Adipocyte (in vitro differentiated cells): Measurements from ENCODE around the gene ACAP2.
"Not testable (repeated sequence)": the region's sequence is repeated elsewhere in the genome, so short reads cannot be mapped to it uniquely, and the experiment has no call there.

Experiments
- DNase-seq: peaks from one replicate; pipeline ENCODE4 v3.0.0-alpha.2; 2015; ENCODE audit warnings: low read depth
- H3K27me3 ChIP-seq: replicated peaks from 2 replicates; pipeline ENCODE4 v1.7.0; 2013; ENCODE audit warnings: mild to moderate bottlenecking, low read length, moderate library complexity; ENCODE audit not compliant: control insufficient read depth, insufficient read depth
- H3K36me3 ChIP-seq: 2 replicates; pipeline ENCODE4 v1.7.0; 2013; ENCODE audit warnings: low read length, mild to moderate bottlenecking, moderate library complexity; ENCODE audit not compliant: control insufficient read depth, insufficient read depth, severe bottlenecking
- H3K4me1 ChIP-seq: 2 replicates; pipeline ENCODE4 v1.7.0; 2013; ENCODE audit warnings: mild to moderate bottlenecking, low read length, moderate library complexity; ENCODE audit not compliant: control insufficient read depth, insufficient read depth
- H3K4me3 ChIP-seq: 2 replicates; pipeline ENCODE4 v1.7.0; 2013; ENCODE audit warnings: mild to moderate bottlenecking, low read length, moderate library complexity
- H3K9ac ChIP-seq: 2 replicates; pipeline ENCODE4 v1.7.0; 2013; ENCODE audit warnings: mild to moderate bottlenecking, low read length, moderate library complexity
- H3K9me3 ChIP-seq: 2 replicates; pipeline ENCODE4 v1.7.0; 2013; ENCODE audit warnings: mild to moderate bottlenecking, low read length, moderate library complexity; ENCODE audit not compliant: control insufficient read depth

The ACAP2 gene

DNA sequence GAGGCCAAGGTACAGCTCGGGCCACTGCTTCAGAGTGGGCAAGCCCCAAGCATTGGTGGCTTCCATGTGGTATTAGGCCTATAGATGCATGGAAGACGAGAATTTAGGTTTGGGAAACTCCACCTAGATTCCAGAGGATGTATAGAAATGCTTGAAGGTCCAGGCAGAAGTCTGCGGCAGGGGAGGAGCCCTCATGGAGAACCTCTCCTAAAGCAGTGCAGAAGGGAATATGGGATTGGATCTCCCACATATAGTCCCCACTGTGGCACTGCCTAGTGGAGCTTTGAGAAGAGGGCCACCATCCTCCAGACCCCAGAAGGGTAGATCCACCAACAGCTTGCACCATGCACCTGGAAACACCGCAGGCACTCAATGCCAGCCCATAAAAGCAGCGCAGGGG is 123.8 kb downstream of the ACAP2 start:
- H3K9me3 ChIP-seq: no peaks in the 10 kb centered on the region
- H3K36me3 ChIP-seq: peaks cover 45% of the 10 kb centered on the region
- no peak overlapping the region for H3K9ac ChIP-seq
- no peaks in the 10 kb centered on the region for H3K27me3 ChIP-seq
- H3K4me1 ChIP-seq: no peaks in the 10 kb centered on the region
- no peak overlapping the region for H3K4me3 ChIP-seq
- no peak for DNase-seq

DNA sequence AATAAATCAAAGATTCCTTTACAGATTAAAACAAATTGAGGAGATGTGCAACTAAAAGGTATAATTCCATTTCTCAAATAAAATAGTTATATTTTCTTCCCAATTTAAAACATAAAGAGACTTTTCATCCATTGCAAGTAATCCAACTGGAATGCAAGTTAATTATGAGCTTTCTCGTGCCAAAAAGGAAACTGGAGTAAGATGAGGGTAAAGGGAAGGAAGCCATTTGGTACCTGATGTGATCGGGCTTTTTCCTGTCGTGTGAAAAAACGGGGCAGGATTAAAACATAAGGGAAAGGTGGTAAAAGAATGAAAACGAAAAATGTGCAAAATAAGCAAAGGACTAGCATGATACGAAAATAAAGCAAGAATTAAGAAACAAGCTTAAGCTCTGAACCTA is 130.1 kb downstream of the ACAP2 start:
- Histone ChIP-seq H3K4me3 (no peak overlapping the region), H3K27me3 (no peaks in the 10 kb centered on the region), H3K4me1 (no peaks in the 10 kb centered on the region), H3K9ac (no peak overlapping the region), H3K36me3 (peaks cover 23% of the 10 kb centered on the region), H3K9me3 (no peaks in the 10 kb centered on the region)
- DNase-seq: peak; percentile 20

DNA sequence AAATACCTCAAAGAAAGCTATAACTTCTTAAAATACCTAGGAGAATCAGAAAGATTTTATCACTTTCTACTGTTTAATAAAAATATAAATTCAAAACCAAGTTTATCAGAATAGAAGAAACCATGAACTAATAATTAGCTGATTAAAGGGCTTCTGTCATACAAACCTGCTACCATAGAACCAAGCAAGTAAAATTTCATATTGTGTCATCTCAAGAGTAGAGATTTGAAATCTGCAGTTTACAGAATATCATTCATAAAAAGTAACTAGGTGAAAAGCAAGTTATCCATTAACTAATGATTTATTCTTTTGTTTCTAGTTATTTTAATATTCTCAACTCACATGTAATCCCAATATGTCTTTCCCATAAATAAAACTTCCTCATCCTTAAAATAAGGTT is 135.1 kb downstream of the ACAP2 start:
- Histone ChIP-seq H3K27me3 (no peaks in the 10 kb centered on the region), H3K4me3 (no peak overlapping the region), H3K36me3 (peaks cover 45% of the 10 kb centered on the region), H3K9me3 (no peaks in the 10 kb centered on the region), H3K4me1 (no peaks in the 10 kb centered on the region), H3K9ac (no peak overlapping the region)
- no peak for DNase-seq

DNA sequence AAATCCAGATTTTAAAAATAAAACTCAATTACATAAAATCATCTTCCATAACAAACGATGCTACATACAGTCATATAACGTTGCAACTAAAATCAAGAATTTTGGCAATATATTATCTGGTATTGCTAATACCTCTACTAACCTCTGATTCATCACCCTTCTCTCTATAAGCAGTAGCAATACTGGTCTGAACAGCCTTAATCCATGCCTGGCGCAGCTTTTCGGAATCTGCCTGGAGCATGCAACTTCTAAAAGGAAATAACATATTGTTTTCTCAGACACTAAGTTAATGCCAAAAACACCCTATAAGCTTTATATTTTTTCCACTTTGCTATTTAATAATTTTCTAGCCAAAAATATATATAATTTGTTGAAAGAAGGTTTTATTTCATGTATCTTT is 136.5 kb downstream of the ACAP2 start:
- no peaks in the 10 kb centered on the region for H3K9me3 ChIP-seq
- no peaks in the 10 kb centered on the region for H3K27me3 ChIP-seq
- H3K9ac ChIP-seq: no peak overlapping the region
- H3K4me3 ChIP-seq: no peak overlapping the region
- DNase-seq: no peak
- H3K4me1 ChIP-seq: no peaks in the 10 kb centered on the region
- peaks cover 55% of the 10 kb centered on the region for H3K36me3 ChIP-seq

DNA sequence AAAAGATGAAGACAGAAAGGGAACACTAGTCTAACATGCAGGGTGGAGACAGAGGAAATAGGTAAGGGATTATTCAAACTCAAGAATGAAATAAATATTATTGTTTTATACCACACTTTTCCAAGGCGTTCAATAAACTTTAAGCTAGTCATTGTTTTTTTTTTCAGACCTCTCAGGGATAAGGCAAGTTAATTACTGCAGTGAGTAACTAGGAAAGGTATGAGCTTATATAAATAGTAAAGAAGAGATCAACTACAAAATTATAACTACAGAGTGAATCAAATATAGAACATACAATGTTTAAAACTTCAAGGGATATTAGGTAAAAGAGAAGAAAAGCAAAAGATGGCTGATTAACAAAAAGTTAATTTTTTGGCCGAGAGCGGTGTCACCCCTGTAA is 140.4 kb downstream of the ACAP2 start:
- no peaks in the 10 kb centered on the region for H3K9me3 ChIP-seq
- H3K9ac ChIP-seq: no peak overlapping the region
- H3K36me3 ChIP-seq: peaks cover 61% of the 10 kb centered on the region
- H3K4me3 ChIP-seq: no peak overlapping the region
- no peaks in the 10 kb centered on the region for H3K4me1 ChIP-seq
- DNase-seq: peak; percentile 46
- H3K27me3 ChIP-seq: no peaks in the 10 kb centered on the region

DNA sequence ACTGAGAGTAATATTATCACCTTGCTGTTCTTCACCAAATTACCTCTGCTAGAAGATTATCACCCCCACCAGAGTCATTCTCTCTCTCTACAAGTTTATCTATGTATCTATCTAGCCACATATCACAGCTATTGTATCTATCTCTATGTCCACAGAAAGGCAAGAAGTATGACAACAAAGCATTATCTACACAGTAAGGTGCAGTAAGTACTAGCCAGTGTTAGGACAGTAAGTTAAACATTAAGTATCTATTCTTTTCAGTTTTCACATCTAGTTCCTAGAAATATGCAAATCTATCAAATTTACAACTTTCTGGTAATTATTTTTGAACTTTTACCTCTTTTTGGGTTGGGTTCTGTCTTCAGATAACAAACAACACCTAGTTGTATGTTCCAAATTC is 145.4 kb downstream of the ACAP2 start:
- no peaks in the 10 kb centered on the region for H3K4me1 ChIP-seq
- H3K36me3 ChIP-seq: peaks cover 65% of the 10 kb centered on the region
- no peak for DNase-seq
- no peaks in the 10 kb centered on the region for H3K27me3 ChIP-seq
- H3K4me3 ChIP-seq: no peak overlapping the region
- no peak overlapping the region for H3K9ac ChIP-seq
- H3K9me3 ChIP-seq: no peaks in the 10 kb centered on the region

DNA sequence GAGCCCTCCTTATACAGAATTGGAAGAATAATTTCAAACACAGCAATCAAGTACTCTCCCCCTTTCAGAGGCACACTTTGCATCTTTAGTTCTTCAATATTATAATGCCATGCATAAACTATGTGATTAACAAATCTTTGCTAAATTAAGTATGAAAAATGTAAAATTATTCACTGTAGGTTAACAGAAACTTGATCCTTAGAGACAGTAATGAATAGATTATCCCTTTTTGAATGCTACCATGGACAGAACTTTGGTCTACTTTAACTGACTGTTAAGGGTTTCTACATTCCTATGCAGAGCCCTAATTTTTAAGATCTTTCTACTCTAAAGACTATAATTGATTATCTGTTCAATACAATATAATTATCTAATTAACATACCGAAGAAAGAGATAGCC is 146.2 kb downstream of the ACAP2 start:
- Histone ChIP-seq H3K27me3 (no peaks in the 10 kb centered on the region), H3K36me3 (peaks cover 65% of the 10 kb centered on the region), H3K9me3 (no peaks in the 10 kb centered on the region), H3K4me3 (no peak overlapping the region), H3K4me1 (no peaks in the 10 kb centered on the region), H3K9ac (no peak overlapping the region)
- DNase-seq: no peak

DNA sequence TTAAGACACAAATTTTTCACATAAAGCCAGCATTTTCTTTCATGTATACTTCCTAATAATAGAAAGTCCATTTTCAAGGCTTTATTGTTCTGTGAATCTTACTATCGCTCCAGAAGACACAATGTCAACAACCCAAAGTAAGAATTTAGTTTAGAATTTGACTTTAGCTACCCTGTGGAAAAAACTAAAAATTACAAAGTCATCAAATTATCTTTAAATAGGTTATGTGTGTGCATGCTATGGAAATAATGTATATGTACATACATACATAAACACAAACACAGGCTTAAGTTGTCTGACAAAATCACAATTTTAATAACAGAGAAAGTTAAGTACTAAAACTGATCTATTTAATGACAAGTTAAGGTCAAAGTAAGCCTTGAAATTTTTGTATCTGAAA is 151.7 kb downstream of the ACAP2 start:
- H3K4me1 ChIP-seq: peaks cover 3% of the 10 kb centered on the region
- H3K9ac ChIP-seq: no peak overlapping the region
- H3K4me3 ChIP-seq: no peak overlapping the region
- H3K9me3 ChIP-seq: no peaks in the 10 kb centered on the region
- no peak for DNase-seq
- peaks cover 80% of the 10 kb centered on the region for H3K36me3 ChIP-seq
- no peaks in the 10 kb centered on the region for H3K27me3 ChIP-seq

DNA sequence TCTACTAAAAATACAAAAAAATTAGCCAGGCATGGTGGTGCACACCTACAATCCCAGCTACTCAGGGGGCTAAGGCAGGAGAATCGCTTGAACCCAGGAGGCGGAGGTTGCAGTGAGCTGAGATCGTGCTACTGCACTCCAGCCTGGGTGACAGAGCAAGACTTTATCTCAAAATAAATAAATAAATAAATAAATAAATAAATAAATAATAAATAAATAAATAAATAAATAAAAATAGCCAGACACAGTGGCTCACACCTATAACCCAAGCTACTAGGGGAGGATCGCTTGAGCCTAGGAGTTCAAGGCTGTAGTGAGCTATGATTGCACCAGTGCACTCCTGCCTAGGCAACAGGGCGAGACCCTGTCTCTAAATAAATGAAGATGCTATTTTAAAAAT is 152.2 kb downstream of the ACAP2 start:
- DNase-seq, H3K4me1 ChIP-seq, H3K27me3 ChIP-seq, H3K9me3 ChIP-seq, H3K9ac ChIP-seq, H3K4me3 ChIP-seq: not testable (repeated sequence)
- H3K36me3 ChIP-seq: peaks cover 81% of the 10 kb centered on the region

DNA sequence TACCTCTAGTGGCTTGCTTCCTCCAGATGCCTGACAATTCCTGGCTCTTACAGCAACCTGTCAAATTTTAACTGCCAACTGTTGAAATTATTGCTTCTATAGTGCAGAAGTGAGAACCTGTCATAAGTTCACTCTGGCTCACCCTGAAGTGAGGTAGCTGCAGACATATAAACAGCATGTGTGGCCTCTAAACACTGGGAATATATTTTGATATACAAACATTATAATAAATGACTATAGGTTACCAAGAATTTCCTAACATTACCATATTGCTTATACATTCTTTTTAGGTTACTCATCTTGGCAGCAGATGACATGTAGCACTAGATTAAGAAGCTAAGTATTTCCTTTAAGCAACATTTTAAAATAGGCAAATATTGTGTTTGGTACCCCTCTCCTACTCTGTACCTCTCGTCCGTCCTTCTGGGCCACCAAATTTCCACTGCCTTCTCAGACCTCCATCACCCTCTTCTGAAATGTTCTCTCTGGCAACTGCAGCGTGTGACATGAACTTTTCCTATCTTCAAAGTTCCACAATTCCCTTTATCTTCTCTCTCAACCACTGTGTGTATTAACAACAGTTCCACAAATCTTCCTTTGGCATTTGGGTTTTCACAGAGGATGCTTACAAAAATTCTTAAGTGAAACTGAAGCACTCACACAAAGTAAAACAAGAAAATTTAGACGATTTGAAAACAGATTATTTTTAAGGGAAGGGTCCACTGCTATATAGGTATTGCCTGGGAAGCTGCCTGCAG is 156.5 kb downstream of the ACAP2 start:
- peaks cover 88% of the 10 kb centered on the region for H3K36me3 ChIP-seq
- peak; percentile 60 for DNase-seq

DNA sequence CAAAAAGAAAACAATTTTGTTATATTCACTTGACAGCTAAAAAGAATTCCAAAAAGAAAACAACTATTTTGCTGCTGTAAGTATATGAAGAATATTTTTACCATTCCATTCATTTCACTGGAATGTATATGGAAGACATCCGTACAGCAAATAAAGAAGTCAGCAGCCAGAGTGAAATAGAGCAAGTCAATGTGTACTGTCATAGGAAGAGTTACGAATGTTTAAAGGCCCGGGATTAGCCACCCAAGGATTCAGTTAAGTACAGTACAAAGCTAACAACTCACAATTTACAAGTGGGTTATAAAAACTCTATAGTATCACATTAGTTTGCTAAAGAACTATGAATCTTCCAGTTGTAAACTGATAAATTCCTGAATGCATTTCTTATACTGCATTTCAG is 157.4 kb downstream of the ACAP2 start:
- H3K9me3 ChIP-seq: no peaks in the 10 kb centered on the region
- peaks cover 85% of the 10 kb centered on the region for H3K36me3 ChIP-seq
- no peak overlapping the region for H3K9ac ChIP-seq
- H3K4me3 ChIP-seq: no peak overlapping the region
- DNase-seq: no peak
- no peaks in the 10 kb centered on the region for H3K27me3 ChIP-seq
- H3K4me1 ChIP-seq: peaks cover 3% of the 10 kb centered on the region

More for the DNA sequence above, 156.5 kb downstream of the ACAP2 start:
- Histone ChIP-seq H3K9me3 (no peaks in the 10 kb centered on the region), H3K4me3 (no peak overlapping the region), H3K4me1 (peaks cover 3% of the 10 kb centered on the region), H3K9ac (no peak overlapping the region), H3K27me3 (no peaks in the 10 kb centered on the region)

DNA sequence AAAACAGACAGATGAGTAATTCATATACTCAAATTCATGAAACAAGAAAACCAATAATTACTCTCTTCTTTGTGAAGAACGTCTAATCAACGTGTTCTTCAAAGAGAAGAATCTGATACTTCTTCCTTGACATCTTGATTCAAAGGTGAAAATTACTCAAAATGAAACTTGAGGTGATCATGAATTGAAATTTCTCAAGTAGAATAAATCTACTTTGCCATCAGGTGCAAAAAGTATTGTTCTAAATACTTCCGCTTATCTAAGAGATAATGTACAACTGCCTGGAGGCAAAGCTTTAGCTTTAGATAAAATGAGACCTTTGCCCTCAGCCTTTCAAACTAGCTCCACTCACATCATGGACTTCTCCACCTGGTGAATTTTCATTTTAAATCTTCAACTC is 158.0 kb downstream of the ACAP2 start:
- Histone ChIP-seq H3K27me3 (no peaks in the 10 kb centered on the region), H3K4me3 (no peak overlapping the region), H3K9me3 (no peaks in the 10 kb centered on the region), H3K36me3 (peaks cover 82% of the 10 kb centered on the region), H3K4me1 (peaks cover 3% of the 10 kb centered on the region), H3K9ac (no peak overlapping the region)
- no peak for DNase-seq
